GM19467 (cell line): ENCODE results near the gene TCAF2.
"Not testable (repeated sequence)": the region's sequence is repeated elsewhere in the genome, so short reads cannot be mapped to it uniquely, and the experiment has no call there.

Source experiments
- ATAC-seq: cut with Tn5 transposase; IDR thresholded peaks from one replicate; pipeline ENCODE4 v1.9.1; 2021; ENCODE audit warnings: mild to moderate bottlenecking, moderate library complexity; ENCODE audit not compliant: unreplicated experiment

TCAF2 gene

DNA sequence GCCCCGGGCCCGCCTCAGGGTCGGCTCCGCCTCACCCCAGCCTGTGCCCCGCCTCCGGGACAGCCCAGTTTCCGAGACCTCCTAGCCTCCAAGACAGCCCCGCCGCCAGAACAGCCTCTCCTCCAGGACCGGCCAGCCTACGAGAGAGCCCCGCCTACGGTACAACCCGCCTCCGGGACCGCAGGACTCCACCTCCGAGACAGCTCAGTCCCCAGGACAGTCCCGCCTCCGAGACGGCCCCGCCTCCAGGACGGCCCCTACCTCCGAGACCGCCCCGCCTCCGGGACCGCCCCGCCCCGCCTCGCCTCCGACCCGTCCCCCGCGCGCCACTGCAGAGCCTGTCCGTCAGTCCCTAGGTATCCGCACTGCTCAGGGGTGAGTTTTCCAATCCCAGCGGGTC is at the start of gene TCAF2:
Gene TCAF2, plus strand, starts transcription at position 329 of the 400 bp plus-strand sequence.
- ATAC-seq, result peak; percentile 90

DNA sequence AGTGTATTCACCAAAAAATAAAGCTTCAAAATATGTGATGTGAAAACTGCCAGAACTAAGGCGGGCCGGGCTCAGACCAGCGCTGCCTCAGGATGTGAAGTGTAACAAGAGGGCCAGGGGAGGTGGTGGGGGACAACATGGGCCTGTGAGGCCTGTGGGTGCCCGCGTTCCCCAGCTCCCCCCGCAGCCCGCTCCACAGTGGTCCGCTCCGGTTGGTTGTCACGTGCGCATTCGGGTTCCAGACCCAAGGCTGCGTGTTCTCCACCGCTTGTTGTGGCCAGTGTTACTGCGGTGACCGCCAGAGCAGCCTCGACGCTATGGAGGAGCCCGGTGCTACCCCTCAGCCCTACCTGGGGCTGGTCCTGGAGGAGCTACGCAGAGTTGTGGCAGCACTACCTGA is 49.3 kb upstream of the TCAF2 start, which contains the start of gene CTAGE15:
Gene CTAGE15, plus strand, starts transcription at position 301 of the 400 bp plus-strand sequence. Its CDS starts 17 bp downstream, at position 318.
- ATAC-seq, result not testable (repeated sequence)

DNA sequence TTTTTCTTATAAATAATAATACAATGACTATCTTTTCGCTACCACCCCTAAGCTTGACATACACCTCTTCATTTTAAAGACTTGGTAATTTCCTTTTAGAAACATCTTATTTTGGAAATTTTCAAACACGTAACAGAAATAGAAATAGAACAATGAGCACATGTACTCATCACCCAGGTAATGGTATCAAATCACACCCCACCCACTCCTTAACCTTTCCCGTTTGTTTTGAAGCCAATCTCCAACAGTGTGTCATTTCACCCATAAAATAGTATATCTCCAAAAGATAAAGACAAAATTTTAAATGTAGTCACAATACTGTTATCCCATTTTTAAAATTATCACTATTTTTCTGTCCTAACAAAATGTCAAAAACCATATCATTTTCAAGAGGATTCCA is 32.6 kb upstream of the TCAF2 start:
- not testable (repeated sequence) for ATAC-seq

DNA sequence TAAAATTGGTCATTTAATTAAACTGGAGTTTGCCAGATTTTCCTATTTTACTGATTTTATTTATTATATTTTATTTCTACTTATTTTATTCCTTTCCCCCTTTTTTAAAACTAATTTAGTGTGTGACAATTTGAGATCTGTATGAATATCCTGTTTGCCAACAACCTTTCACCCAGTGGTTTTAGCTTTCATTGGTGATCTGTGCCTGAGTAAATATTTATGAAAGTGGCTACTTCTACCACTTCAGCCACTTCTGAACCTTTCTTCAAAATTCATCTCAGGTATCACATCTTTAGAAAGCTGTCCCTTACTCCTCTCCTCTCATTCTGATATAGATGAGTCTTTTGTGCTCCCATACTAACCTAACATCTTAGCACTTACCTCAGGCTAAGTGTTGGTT is 30.9 kb upstream of the TCAF2 start:
- ATAC-seq, result not testable (repeated sequence)

DNA sequence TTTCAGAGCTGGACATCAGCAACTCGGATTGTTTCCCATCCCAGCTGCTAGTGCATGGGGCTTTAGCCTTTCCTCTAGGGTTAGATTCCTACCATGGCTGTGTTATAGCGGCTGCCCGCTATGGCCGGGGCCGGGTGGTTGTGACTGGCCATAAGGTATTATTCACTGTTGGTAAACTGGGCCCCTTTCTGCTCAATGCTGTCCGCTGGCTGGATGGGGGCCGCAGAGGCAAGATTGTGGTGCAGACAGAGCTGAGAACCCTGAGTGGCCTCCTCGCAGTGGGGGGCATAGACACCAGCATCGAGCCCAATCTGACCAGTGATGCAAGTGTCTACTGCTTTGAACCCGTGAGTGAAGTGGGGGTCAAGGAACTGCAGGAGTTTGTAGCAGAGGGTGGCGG is 22.7 kb upstream of the TCAF2 start:
- ATAC-seq, result not testable (repeated sequence)

DNA sequence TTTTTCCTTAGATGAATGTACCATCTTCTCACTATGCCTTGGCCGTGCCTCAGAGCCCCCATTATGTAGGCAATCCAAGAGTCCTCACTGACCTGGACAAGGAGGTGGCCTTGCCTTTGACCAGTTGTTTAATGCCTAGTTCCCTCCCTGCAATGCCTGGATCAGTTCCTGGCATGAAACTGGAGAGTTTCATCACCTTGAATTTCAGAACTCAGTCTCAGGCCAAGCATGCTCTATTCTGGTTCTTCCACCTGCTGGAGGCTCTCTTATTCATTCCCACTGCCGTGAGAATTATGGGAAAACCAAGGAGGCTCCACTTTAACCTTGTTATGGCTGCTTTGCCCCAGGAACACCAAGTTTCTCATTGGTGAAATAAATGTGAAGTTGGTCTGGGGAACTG is 17.2 kb upstream of the TCAF2 start:
- not testable (repeated sequence) for ATAC-seq

DNA sequence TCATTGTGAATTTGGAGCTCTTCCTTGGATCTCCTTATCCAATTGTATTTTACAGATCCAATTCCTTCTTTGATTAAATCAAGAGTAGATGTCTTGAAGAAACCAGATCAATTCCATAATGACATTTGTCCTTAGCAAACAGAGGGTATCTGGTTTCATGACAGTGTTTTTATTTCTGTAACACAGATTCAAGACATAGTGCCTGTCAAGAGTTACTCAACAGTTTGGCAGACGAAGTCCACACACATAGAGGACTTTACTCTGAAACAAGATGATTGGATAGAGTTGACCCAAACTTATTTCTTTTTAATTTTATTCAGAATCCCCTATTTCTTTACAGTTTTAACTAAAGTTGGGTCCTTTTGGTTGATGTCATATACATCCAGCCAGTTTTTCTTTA is 14.7 kb upstream of the TCAF2 start:
- ATAC-seq, result not testable (repeated sequence)

DNA sequence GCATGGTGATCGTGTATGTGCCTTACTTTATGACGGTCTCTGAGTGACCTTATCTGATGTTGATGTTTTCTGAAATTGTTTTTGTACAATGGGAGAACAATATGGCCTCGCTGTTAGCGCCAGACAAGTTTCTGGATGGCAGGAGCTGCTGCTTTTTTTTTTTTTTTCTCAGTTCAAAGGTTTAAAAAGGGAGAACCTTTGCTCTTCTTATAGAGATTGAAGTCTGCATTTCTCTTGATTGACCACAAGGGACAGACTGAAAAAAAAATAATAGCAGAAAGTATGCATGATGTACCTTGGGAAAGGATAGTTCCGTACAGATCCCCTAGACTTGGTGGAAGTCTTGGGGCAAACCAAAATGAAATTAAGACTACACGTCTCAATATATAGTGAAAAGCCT is 5.2 kb upstream of the TCAF2 start:
- ATAC-seq, result not testable (repeated sequence)

DNA sequence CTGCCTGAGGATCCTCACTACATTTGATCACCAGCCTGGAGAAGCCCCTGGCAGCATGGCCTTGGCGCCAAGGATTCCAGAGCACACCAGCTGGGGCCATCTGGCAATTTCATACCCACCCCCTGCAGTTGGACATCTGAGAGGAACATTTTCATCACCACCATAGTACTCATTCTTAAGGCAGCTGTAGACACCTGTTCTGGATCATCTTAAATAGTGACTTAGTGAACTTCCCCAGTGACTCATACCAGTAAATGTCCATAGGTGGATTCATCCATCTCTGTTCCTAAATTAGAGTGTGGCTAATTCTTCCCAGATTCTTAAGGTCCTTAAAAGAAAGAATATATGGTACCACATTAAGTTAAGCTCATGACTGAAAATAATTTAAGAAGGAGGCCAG is 3.6 kb upstream of the TCAF2 start:
- ATAC-seq, result not testable (repeated sequence)

DNA sequence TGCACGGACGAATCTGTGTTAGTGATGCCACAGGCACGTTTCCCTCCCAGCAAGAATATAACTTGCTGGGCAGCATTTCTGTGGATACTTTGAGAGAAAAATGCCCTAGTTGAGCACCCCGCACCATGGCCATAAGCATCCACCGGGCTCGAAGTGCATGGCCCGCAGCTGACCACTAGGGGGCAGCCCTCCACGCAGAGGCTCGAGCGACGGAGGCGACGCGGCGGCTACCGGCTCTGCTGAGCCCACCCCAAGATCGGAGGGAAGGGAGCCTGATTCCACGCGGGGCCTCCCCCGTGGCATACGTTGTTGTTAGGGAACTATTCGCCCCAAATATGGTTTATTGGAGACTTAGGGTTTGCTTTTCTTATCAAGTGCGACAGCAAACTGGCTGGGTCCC is 716 bp upstream of the TCAF2 start:
- ATAC-seq, result peak; percentile 13

DNA sequence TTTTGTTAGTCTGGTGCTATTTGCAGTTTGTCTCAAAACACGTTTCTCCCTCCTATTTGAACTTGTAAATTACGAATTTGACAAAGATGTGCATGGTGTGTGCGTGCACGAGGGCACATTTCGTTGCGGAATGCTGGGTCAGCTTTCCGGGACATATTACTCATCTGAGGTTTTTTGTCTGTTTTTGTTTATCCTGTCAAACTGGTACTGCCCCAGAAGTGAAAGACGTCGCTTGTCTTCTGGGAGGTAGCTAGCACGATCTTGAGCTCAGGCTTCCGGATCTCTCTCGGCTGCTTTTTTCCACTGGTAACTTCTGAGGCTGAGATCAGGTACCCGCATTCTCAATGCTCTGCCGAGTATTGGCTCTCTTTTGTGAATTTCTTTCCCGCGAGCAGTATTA is 401 bp downstream of the TCAF2 start:
- peak; percentile 35 for ATAC-seq

DNA sequence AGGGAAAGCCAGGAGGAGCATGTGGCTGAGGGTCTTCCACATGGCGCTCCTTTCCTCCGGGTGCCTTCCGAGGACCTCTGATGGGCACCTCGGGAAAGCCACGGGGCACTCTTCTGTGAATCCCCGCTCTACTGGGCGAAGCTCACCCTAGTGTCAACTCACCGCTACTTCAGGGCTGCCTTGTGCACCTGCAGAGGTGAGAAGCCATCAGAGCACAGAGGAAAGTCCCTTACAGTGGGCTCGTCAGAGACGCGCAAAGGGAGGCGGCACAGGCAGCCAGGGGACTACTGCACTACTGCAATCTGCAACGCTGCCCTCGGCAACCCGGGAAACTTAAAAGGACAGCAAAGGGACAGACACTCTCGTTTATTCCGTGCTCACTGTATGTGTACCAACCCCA is 1.4 kb downstream of the TCAF2 start:
- peak; percentile 31 for ATAC-seq

DNA sequence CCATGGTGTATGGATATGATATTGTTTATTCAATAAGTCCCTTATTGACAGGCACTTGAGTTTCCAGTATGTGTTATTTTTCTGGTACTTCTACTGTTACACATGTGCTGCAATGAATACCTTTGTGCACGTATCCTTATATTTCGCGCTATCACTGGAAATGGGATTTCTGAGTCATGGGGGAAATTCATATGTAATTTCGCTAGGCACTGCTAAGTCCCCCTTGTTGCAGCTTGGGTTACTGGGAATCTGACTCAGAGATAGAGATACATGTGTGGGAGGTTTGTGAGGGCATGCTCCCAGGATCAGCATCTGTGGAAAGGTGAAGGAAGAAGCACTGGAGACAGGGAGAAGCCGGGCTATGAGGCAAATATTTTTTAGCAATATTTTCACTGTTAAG is 9.9 kb downstream of the TCAF2 start:
- ATAC-seq, result not testable (repeated sequence)

DNA sequence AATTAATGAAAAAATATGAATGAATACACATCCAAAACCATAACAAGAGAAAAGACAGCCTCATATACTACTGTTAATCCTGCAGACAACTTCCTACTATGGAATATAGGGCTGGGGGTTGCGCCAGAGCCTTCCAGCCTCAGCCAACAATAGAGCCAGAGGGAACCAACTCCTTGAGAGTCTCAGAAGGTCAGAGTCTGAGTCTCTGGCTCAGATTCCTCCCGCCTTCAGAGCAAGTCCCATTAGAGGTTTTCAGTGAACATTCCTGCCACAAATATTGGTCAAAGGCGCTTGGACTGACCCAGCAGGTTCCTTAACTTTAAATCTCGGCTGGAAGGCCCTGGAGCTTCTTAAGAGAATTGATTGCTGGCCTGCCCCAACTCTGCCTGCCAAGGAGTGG is 11.7 kb downstream of the TCAF2 start:
- not testable (repeated sequence) for ATAC-seq

DNA sequence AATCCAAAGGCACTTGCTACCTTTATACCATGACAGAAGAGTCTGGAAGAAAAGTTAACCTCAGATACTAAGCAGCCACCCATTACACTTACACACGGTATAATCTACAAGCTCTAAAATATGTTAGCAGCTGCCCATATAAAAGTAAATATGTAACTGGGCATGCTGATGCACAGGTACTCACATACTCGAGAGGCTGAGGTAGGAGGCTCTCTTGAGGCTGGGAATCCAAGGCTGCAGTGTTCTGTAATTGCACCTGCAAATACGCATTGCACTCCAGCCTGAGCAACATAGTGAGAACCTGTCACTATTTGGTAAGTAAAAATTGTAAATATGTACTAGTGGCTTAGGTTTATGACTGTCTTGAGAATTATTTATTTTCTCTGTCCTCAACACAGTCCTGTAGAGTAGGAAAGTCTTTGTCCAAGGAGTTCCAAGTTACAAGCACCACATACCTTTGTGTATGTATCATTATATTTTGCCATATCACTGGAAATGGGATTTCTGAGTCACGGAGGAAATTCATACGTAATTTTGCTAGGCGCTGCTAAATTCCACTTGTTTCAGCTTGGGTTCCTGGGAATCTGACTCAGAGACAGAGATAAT is 12.3 kb downstream of the TCAF2 start:
- ATAC-seq, result not testable (repeated sequence)

DNA sequence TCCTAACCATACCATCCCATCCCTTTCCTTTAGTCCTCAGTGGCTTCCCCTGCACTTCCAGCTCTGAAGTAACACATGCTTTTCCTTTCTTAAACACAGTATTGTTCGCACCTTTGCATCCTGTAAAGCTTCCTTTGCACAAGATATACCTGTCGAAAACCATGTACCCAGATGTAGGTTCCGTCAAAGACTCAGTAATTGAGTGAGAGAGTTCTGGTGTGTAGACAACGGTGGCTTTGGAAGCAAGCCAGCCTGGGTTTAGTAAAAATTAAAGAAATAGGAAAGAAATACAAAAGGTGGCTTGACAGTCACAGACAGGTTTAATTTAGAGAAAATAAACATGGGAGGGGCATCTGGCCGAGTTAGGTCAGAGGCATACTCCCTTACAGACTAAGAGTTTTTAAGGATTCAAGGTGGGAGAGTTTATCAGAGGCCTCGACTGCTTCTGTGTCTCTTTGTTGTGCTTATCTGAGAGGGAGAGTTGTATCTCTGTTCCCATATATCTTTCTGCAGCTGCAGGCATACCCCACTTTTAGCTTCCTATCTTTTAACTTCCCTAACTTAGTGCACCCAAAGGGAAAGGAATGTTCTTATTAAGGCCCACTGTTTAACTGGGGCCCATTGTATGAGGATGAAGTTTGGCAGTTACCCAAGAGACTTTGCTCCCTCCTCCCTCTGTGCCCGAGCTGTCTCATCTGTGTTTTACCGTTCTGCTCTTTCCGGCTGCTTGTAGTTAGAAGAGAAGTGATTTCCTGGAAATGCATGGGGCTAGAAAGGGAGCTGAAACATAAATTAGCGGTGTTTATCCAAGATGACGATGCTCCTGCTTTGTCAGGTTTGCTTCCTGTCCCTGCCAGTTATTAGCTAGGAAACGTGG is 14.8 kb downstream of the TCAF2 start:
- ATAC-seq, result not testable (repeated sequence)

DNA sequence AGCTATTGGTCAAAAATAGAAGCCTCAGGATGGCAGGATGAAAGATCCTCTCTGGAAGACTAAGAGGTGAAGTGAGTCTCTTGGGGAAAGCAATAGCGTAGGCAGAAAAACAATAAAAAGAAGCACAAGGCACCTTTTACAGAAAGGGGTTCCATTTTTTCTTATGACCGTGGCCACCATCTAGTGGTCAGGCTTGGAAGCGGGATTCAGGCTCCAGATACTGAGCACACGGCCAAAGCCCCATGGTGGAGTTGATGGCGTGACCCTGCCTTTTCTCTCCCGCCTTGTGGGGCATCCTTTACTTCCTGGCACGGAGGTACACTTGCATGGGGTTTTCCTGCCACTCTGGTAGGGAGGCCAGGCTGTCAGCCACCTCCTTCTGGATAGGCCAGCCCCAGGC is 18.6 kb downstream of the TCAF2 start:
- peak; percentile 65 for ATAC-seq

DNA sequence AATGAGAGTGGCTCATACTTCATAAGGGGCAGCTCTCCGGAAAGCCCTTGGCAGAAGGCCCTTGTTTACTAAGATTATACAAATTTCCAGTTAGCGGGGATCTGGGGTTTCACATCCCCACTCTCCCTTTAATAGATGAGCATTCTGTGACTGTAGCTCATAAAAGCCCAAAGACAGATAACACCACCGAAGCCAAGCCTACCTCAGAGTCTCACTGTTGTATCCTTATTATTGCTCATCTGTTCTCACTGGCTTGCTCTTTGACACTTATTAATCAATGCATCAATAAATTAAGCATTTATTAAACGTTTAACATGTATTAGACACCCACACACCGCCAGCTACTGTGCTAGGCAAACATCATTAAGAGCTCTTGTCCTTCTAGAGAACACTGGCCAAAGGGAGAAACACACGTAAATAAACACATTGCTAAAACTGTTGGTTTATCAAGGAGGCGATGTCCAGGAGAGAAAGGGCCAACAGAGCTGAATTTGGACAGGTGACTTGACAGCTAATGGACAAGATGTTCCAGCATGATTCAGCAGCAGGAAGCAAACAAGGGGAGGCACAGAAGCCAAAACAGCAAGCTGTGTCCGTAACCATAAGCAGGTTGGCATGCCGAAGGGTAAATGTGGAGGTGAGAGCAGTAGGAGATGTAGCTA is 19.9 kb downstream of the TCAF2 start:
- ATAC-seq, result not testable (repeated sequence)

DNA sequence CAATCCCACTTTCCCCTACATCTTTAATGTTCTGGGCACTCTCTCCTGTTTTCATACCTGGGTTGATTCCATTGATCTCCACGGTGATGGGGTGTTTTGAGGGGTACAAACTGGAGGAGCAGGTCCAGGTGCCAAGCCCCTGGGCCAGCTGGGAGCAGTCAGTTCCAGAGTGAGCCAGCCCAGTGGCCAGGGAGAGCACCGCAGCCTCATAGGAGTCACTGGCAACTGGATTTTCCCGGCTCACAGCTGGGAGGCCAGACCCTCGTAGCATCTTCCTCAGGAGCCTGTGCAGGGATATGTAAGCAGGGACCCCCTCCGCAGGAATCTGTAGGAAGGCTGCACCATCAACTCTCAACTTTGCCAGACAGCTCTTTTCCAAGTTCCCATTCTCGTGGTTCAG is 25.8 kb downstream of the TCAF2 start:
- not testable (repeated sequence) for ATAC-seq

DNA sequence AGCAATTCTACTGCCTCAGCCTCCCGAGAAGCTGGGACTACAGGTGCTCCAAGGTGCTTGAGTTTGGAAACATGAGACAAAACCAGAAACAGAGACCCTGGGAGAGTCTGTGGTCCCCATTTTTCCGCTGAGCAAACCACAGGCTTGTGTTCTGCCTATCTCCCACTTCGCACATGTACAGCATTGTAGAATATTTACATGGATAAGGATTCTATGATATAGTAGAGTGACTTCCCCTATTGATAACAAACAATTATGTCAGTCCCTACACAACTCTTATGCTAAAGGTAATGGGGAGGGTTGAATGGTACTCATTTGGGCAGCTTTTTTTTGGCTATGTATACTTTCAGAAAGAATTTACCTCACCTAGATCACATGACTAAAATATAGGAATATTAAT is 29.1 kb downstream of the TCAF2 start:
- ATAC-seq, result not testable (repeated sequence)

DNA sequence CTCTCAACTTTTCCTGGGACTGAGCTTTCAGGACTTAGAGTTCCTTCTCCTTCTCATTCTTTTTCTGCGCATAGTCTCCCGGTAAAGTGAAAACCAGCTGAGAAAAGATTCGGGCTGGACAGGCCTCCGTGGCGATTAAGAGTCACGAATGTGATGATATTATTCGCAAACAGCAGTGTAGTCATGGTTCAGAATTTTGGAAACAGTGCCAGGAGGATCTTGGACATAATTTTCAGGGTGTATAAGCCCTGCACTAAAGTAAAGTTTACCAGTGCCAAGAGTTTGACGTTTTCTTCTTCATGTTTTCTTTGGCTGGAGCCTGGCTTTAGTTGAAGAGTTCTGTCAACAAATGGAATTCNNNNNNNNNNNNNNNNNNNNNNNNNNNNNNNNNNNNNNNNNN is 29.7 kb downstream of the TCAF2 start:
- ATAC-seq, result not testable (repeated sequence)
